GM18907 (cell line): ENCODE data around the gene CELF5.
"Not testable (repeated sequence)": the region's sequence is repeated elsewhere in the genome, so short reads cannot be mapped to it uniquely, and the experiment has no call there.

Experiments used
- ATAC-seq: cut with Tn5 transposase; IDR thresholded peaks from one replicate; pipeline ENCODE4 v1.9.1; 2021; ENCODE audit warnings: mild to moderate bottlenecking, moderate library complexity; ENCODE audit not compliant: unreplicated experiment

The CELF5 gene

GRCh38 chr19:3289971-3290569, 65.6 kb downstream of the CELF5 start:
- ATAC-seq: no peak

DNA sequence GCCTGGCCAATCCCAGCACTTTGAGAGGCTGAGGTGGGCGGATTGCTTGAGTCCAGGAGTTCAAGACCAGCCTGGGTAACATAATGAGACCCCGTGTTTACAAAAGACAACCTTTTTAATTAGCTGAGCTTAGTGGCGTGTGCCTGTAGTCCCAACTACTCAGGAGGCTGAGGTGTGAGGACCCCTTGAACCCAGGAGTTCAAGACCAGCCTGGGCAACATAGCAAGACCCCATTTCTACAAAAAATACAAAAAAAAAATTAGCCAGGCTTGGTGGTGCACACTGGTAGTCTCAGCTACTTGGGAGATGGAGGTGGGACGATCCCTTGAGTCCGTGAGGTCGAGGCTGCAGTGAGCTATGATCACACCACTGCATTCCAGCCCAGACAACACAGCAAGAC, 66.4 kb downstream of the CELF5 start:
- not testable (repeated sequence) for ATAC-seq

- no peak for ATAC-seq
Measured at GRCh38 chr19:3291644-3292043, 67.2 kb downstream of the CELF5 start.

DNA sequence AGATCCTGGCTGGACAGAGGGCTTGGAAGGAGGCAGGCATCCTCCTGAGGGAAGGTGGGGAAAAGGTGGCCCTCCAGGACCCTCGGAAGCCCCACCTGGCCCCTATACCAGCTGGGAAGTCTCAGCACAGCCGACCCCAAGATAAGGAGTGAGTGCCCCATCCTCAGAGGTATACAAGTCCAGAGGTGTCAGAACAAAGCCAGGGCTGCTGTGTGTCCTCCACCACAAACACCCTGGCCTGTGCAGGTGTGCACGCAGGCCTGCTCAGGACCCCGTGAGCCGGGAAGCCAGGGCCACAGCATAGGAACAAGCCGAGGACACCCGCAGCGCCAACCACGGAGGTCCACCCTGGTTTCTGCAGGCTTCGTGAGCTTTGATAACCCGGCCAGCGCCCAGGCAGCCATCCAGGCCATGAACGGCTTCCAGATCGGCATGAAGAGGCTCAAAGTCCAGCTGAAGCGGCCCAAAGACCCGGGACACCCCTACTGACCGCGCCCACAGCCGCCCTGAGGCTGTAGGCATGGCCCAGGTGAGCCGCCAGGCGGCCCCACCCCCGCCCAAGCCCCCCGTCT, 68.6 kb downstream of the CELF5 start:
- ATAC-seq: no peak

- no peak for ATAC-seq
Measured at GRCh38 chr19:3293560-3293959, 69.1 kb downstream of the CELF5 start.

DNA sequence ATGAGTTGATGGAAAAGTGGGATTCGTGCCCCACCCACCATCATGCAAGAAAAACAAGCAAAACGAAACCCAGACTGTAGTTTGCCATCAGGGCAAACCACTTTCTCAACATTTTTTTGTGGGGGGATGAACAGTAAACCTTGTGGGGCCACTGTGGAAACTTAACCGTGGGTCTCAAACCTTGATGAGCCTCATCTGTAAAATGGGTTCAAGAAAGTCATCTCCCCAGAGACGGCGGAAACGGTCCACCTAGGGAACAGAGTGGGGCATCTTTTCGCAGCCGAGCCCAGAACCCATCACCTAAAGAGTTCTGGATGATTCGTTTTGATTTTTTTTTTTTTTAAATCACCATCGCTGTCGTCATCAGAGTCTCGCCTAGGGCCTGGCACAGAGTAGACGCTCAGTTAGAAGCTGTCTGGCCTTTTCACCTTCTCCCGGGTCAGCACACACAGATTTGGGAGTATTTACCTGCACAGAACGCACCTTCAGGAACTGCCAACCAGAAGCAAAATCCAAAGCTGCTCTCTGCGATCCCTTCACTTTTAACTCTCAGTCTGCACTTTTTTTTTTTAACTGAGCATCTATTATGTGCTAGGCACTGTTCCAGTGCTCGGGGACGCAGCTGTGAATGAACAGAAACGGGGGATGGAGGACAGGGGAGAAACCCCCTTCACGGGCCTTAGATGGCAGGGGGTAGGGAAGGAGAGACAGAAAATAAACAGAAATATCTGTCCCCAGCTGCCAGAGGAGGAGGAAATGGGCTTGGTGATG, 69.8 kb downstream of the CELF5 start:
- no peak for ATAC-seq

- ATAC-seq: no peak
Measured at GRCh38 chr19:3295581-3295980, 71.1 kb downstream of the CELF5 start.

DNA sequence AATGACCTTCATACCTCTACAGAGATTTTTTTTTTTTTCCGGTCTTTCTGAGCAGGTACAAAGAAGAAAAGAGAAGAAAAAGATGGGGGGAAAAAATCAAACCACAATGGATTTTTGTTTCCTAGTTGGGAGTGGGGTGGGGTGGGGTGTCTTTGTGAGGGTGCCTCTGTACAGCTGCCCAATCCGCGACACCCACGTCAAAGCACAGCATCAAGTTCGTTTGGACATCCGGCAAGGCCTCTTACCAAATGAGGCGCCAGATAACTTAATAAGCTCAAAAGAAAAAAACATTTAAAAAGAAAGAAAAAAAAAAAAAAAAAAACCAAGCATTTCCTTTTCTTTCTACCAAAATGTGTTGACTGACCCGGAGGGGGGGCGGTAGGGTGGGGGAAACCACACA, 71.6 kb downstream of the CELF5 start:
- ATAC-seq: no peak

GRCh38 chr19:3296446-3296845, 72.0 kb downstream of the CELF5 start:
- no peak for ATAC-seq

GRCh38 chr19:3298853-3299449, 74.5 kb downstream of the CELF5 start:
- ATAC-seq: no peak

DNA sequence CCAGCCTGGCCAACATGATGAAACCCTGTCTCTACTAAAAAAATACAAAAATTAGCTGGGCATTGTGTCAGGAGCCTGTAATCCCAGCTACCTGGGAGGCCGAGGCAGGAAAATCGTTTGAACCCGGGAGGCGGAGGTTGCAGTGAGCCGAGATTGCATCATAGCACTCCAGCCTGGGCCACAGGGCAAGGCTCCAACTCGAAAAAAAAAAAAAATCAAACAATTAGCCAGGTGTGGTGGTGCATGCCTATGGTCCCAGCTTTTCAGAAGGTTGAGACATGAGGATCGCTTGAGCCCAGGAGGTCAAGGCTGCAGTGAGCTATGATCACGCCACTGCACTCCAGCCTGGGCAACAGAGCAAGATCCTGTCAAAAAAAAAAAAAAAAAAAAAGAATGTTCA, 76.1 kb downstream of the CELF5 start:
- not testable (repeated sequence) for ATAC-seq

- no peak for ATAC-seq
Measured at GRCh38 chr19:3302755-3303154, 78.3 kb downstream of the CELF5 start.

DNA sequence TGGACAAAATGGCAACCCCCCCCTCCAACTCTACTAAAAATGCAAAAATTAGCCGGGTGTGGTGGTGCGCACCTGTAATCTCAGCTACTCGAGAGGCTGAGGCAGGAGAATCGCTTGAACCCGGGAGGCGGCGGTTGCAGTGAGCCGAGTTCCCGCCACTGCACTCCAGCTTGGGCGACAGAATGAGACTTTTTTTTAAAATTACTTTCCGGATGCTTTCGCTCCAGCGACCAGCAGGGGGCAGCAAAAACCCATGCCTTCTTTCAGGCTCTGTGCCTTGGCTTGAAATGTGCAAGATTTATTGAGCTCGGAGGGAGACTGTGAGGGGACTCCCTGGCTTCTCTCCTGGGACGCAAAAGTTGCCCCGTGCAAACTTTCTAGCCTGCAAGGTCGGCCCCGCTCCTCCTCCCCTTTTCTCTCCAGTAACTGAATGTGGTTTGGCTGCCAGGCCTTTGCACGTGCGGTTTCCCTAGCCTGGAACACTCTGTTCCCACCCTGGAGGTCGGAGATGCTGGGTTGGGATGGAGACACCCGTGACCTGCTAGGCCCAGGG, 80.5 kb downstream of the CELF5 start:
- ATAC-seq: no peak

GRCh38 chr19:3309724-3310123, 85.3 kb downstream of the CELF5 start:
- no peak for ATAC-seq

- ATAC-seq: no peak
Measured at GRCh38 chr19:3310280-3310679, 85.8 kb downstream of the CELF5 start.

GRCh38 chr19:3310711-3311110, 86.2 kb downstream of the CELF5 start:
- no peak for ATAC-seq

DNA sequence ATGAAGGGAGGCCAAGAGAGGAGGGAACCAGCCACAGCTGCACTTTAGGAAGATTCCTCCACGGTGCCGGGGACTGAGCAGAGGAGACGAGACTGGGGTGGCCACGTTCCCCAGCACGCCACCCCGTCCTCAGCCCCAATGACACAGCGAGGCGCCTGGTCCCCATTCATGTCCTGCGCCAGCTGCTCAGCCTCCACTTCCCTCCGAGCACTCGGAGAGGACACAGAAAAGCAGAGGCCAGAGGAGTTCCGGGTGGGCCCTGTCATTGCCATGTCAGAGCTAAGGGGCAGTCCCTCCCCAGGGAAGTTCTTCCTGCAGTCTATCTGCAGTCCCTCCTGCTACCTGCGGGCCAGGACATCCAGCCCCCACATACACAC, 88.7 kb downstream of the CELF5 start:
- no peak for ATAC-seq

DNA sequence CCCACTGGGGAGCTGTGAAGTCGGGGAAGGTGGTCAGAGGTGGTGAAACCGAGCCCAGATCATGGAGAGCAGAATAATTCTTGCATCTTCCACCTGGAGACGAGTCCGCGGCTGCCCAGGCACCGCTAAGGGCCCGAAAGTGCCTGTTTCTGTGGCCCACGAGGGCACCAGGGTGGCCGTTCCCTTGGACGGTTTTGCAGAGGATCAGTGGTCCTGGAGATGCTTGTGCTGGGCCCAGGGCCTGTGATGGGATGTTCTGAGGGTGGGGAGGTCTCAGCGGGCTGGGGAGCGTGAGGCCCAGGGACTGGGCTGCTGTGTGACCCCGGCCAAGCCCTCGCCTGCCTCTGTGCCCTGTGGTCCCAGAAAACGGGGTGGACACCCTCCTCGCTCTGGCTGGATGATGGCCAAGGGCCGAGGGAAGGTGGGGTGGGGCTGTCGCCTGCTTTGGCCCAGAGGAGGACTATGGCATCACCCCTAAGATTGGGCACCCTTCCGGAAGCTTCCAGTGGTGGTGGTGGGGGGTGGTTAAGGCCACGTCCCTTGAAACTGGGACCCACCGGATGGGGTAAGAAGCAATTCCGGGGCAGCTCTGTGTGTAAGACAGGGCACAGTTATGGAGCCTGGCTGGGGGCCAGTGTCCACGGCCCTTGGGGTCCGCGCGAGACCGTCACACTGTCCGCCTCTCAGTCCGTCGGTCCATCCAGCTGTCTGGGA, 90.7 kb downstream of the CELF5 start:
- no peak for ATAC-seq

- ATAC-seq: no peak
Measured at GRCh38 chr19:3315676-3315973, 91.2 kb downstream of the CELF5 start.

DNA sequence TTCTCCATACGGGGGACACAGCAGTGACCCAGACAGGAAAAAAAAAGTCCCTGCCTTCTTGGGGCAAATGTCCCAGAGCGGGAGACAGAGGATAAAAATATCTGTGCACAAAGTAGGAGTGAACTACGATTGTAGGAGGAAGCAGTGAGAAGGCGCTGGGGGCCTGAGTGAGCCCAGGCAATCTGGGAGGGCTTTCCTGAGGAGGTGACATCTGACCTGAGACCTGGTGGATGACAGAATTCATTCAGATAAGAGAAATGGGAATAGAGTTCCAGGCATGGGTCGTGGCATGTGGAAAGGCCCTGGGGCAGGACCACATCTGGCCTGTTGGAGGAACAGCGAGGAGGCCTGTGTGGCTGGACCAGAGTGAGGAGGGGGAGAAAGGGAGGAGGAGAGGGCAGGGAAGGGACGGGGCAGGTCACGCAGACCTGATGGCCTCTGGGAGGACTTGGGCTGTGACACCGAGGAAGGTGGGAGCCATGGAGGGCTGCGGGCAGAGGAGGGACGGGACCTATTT, 91.7 kb downstream of the CELF5 start:
- ATAC-seq: no peak

- no peak for ATAC-seq
Measured at GRCh38 chr19:3316659-3317207, 92.3 kb downstream of the CELF5 start.
